Measurements from ENCODE around the gene REM1.
"Not testable (repeated sequence)": the region's sequence is repeated elsewhere in the genome, so short reads cannot be mapped to it uniquely, and the experiment has no call there.

REM1 gene, protein sequence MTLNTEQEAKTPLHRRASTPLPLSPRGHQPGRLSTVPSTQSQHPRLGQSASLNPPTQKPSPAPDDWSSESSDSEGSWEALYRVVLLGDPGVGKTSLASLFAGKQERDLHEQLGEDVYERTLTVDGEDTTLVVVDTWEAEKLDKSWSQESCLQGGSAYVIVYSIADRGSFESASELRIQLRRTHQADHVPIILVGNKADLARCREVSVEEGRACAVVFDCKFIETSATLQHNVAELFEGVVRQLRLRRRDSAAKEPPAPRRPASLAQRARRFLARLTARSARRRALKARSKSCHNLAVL

DNA sequence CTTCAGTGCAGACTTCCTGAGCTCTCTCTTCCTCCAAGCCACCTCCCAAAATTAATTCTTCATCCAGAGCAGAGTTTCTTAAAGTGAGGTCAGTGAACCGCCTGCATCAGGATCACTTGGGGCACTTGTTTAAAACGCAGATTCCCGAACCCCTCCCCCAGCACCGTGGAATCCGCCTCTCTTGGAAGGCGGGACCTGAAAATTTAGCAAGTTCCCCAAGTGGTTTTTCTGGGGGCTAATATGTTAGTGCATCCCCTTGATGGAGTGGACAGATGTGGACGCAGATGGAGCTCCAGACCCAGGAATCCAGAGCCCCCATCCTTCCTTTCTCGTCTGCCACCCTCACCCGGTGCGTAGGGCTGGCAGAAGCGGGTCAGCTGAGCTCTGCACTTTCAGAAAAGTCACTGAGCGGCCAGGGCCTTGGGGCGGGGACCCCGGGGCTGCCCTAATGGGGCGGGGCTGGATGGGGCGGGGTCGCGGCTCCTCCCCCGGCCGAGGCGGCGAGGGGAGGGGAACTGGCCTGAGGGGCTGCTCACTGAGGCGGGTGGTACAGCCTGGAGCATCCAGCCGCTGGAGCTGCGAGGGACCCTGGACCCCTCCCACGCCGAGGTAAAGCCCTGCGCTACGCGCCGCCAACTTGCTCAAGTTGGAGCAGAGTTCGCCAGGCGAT, at the start of gene REM1, which contains the start of gene DEFB124:
Gene REM1 (plus strand): TSS at position 531 of the 670 bp plus-strand sequence. CDS start 1,158 bp downstream, outside the sequence.
Gene DEFB124 (minus strand): TSS at position 370 of the 670 bp plus-strand sequence. CDS start 2,114 bp downstream, outside the sequence.
- no peak for DNase-seq (ENCODE audit: low read depth)

DNA sequence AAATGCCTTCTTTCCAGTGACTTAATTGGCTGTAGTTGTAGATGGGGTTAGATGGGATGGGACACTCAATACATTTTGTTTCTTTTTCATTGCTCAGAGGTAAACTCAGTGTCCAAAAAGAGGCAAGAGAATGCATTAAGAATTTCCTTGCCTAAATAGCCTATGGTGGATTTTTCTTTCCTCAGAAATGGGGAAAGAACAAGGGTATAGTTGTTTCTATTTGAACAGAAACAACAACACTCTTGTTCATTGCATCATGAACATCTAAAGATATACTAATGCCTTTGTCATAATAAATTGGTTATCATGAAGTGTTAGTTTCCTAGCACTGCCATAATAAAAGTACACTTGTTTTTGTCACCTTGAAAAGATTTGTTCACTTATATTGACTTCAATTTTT, 49.3 kb upstream of the REM1 start:
- no peak for DNase-seq (ENCODE audit: low read depth)

DNA sequence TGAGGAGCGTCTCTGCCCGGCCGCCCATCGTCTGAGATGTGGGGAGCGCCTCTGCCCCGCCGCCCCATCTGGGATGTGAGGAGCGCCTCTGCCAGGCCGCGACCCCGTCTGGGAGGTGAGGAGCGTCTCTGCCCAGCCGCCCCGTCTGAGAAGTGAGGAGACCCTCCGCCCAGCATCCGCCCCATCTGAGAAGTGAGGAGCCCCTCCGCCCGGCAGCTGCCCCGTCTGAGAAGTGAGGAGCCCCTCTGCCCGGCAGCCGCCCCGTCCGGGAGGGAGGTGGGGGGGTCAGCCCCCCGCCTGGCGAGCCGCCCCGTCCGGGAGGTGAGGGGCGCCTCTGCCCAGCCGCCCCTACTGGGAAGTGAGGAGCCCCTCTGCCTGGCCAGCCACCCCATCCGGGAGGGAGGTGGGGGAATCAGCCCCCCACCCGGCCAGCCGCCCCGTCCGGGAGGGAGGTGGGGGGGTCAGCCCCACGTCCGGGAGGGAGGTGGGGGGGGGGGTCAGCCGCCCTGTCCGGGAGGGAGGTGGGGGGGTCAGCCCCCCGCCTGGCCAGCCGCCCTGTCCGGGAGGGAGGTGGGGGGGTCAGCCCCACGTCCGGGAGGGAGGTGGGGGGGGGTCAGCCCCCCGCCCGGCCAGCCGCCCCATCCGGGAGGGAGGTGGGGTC, 48.1 kb upstream of the REM1 start:
- DNase-seq (ENCODE audit: low read depth): not testable (repeated sequence)

DNA sequence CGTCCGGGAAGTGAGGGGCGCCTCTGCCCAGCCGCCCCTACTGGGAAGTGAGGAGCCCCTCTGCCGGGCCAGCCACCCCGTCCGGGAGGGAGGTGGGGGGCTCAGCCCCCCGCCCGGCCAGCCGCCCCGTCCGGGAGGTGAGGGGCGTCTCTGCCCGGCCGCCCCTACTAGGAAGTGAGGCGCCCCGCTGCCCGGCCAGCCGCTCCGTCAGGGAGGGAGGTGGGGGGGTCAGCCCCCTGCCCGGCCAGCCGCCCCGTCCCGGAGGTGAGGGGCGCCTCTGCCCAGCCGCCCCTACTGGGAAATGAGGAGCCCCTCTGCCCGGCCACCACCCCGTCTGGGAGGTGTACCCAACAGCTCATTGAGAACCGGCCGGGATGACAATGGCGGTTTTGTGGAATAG, 47.5 kb upstream of the REM1 start:
- DNase-seq (ENCODE audit: low read depth): not testable (repeated sequence)

DNA sequence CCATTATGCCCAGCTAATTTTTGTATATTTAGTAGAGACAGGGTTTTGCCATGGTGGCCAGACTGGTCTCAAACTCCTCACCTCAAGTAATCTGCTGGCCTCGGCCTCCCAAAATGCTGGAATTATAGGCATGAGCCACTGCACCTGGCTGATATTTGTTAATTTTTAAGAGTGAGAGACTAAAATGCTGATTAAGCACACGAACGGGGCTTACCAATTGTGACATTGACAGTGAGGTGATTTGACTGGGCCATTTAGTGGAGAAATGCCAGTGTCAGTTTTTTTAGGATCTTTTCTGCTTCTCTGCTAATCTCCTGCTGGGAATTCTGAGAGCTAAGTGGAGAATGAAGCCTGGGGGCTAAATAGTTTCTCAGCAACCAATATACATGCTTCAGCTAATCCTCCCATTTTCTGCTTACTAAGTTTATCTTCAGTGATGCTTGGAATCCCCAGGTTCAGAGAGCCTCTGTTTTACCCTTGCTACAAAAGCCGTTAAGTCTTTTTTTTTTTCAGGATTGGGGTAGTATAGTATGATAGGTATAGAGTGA, 44.4 kb upstream of the REM1 start:
- DNase-seq (ENCODE audit: low read depth): no peak

DNA sequence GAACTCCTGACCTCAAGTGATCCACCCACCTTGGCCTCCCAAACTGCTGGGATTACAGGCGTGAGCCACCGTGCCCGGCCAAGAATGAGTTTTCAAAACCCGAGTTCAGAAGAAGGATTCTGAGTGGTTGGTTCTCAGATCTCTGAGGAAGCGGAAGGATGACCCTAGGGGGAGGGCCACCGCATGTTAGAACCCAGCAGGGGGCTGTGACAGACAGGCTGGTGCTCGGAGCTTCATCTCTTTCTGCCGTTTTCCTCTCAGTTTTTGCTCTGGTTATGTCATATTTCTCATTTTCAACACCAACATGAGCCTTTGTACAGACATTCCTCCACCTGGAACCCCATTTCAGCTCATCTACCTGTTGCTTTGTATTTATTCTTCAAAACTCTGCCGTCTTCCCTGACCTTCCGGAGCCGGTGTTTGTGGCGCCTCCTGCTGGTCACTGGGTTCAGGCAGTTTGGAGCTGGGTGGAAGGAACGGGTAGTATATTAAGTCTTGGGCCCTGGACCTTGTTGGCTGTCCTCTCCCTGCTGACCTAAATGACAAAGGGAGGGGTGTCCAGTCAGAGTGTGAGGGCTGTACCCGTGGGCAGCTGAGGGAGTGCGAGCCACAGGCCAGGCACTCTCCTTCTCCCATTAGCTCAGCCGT, 35.0 kb upstream of the REM1 start, which contains the start of gene DEFB123:
Gene DEFB123 (plus strand): TSS at position 621 of the 648 bp plus-strand sequence. CDS start 67 bp downstream, outside the sequence.
- DNase-seq (ENCODE audit: low read depth): no peak

DNA sequence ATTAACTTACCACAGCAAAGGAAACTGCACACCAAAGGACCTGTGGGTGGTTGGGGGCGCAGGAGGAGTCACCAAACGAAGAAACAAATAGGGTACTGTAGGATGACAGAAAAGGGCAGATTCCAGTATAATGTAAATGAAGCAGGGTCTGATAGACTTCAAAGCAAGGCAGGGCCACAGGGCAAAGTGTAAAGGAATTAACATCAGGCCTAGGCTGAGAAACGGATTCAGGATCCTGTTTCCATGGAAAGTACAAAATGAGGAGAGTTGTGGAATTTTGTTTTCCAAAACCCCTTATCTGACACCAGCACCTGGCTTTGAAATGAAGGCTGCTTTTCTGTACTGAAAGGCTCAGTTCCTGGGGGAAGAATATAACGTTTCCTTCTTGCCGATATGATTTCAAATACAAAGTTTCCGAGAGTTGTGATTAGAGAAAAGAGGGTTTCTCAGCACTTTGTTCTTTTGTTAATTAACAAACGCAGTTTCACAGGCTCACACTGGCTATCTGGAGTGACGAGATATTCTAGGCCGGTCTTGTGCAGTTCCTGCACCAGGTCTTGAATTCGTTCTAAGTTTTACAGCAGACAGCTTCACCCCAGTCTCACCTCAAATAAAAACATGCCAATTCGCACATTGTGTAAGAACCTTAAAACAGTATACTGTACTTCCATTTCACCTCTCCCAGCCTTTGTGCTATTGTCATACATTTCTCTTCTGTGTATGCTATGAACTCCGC, 28.8 kb upstream of the REM1 start:
- no peak for DNase-seq (ENCODE audit: low read depth)

DNA sequence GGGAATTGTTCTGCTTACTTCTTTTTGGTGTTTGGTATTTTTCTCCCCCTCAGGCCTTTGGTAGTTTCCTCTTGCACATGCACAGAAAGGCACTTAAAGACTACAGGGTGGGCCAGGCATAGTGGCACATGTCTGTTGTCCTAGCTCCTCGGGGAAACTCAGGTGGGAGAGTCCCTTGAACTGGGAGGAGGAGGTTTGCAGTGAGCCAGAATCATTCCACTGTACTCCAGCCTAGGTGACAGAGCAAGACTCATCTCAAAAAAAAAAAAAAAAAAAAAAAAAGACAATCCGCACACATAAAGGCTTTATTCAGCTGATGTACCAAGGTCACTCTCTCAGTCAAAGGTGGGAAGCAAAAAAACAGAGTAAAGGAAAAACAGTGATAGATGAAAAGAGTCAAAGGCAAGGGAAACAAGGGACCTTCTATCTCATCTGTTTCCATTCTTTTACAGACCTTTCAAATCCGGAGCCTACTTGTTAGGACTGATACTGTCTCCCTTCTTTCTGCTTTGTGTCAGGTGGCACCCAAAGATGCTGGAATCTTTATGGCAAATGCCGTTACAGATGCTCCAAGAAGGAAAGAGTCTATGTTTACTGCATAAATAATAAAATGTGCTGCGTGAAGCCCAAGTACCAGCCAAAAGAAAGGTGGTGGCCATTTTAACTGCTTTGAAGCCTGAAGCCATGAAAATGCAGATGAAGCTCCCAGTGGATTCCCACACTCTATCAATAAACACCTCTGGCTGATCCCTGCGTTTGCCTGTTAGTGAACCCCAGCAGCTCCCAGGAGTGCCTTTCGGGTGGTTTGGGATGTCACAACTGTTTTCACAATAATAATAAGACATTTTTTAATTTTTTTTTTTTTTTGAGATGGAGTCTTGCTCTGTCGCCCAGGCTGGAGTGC, 25.3 kb upstream of the REM1 start:
- DNase-seq (ENCODE audit: low read depth): no peak

DNA sequence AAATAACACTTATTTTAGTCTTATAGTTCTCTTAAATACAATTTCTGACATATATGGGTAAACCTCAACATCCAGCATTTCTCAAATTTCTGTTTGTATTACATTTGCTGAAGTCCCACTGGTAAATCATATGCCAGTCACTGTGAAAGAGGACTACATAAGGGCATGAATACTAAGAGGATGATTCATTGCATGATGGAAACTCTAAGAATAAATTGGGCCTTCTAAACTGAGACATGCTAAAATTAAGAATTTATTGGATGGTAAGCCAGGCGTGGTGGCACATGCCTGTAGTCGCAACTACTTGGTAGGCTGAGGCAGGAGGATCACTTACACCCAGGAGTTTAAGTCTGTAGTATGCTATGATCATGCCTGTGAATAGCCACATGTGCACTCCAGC, 22.5 kb upstream of the REM1 start:
- no peak for DNase-seq (ENCODE audit: low read depth)

DNA sequence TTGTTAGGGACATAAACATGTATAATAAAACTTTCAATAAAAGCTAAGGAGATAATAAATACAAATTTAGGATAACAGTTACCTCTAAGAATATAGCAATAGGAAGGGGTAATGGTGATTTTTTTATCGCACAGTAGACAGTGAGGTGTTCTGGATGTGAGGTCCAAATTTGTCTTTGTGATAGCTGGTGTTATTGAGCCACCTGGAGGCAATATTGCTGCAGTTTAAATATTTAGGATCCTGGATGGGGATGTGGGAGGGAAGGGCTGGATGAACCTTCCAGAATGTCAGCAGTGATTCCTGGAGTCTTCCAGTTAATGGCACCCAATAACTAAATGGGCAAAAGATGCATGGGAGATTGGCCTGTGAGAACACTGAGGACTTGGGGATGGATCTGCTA, 20.7 kb upstream of the REM1 start:
- no peak for DNase-seq (ENCODE audit: low read depth)

DNA sequence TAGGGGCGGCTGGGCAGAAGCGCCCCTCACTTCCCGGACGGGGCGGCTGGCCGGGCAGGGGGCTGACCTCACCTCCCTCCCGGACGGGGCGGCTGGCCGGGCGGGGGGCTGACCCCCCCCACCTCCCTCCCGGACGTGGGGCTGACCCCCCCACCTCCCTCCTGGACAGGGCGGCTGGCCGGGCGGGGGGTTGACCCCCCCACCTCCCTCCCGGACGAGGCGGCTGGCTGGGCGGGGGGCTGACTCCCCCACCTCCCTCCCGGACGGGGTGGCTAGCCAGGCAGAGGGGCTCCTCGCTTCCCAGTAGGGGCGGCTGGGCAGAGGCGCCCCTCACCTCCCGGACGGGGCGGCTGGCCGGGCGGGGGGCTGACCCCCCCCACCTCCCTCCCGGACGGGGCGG, 4.1 kb upstream of the REM1 start:
- not testable (repeated sequence) for DNase-seq (ENCODE audit: low read depth)

DNA sequence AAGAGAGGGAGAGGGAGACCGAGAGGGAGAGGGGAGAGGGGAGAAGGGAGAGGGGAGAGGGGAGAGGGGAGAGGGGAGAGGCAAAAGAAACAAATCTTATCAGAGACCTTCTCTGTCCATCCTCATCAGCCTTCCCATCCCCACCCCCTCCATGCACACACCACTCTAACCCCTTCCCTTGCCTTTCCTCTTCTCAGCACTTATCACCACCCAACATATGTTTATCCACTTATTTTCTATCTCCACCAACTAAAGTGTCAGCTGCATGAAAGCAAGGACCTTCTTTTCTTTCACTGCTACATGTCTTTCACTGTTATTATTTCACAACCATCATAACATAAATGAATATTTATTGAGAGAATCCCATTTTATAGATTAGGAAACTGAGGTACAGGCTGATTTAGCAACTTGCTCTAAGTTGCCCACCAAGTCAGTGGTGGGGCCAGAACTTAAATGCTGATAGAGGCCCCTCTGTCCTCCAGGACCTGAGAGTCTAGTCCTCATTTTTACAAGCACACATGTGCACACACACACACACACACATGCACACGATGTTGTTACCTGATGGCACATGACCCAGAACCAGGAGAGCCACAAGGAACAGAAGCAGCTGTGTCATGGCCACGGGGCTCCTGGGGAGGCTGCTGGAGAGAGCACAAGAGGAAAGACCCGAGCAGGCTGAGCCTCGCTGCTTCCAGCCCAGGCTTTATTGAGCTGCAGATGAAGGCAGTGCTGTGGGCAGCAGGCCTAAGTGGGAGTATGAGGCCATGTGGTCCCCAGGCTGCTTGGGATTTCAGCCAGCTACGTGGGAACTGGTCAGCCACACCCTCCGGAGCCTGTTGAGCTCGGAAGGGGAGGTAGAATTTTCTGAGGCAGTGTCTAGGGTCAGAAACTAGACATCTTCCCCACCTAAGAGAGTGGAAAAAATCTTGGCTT, 2.4 kb upstream of the REM1 start:
- no peak for DNase-seq (ENCODE audit: low read depth)

DNA sequence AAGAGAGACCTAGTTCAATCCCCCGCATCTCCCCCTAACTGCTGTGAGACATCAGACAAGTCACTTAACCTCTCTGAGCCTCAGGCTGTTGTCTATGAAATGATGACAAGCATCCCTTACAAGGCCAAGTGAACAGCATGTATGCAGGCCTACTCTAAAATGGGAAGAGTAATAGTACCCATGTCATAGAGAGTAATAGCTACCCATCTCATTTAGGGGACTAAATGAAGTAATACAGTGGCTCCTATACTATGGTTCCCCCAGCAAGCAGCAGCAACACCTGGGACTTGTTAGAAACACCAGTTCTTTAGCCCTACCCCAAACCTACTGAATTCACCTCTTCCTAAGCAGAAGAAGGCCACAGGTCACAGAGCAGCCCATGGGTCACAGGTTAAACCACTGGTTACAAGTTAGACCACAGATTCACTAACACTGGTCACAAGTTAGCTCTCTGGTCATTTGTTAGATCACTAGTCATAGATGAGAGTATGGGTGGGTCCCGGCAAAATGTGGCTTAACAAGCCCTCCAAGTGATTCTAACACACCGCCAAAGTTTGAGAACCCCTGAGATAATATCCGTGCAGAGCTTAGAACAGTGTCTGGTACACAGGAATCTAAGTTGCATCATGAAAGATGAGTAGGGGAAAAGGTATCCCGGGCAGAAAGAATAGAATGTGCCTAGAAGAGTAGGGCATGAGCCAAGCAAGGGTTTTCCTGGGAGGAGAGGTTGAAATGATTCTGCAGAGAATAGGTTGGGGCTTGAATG, 1.6 kb upstream of the REM1 start:
- DNase-seq (ENCODE audit: low read depth): no peak

DNA sequence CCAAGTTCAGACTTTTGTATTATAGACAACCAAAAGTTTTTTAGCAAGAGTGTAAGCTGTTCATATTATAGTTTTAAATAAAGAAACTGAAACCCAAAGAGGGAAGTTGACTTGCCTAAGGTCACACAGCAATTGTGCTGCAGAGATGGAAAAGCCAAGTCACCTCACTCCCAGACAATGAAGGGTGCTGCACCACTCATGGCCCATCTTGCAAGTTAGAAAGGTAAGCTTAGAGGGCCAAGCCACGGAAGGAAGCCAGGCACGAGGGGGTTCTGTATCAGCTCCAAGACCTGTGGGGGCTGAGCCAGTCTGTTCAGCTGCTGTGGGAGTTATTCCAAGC, 1.0 kb upstream of the REM1 start:
- no peak for DNase-seq (ENCODE audit: low read depth)

DNA sequence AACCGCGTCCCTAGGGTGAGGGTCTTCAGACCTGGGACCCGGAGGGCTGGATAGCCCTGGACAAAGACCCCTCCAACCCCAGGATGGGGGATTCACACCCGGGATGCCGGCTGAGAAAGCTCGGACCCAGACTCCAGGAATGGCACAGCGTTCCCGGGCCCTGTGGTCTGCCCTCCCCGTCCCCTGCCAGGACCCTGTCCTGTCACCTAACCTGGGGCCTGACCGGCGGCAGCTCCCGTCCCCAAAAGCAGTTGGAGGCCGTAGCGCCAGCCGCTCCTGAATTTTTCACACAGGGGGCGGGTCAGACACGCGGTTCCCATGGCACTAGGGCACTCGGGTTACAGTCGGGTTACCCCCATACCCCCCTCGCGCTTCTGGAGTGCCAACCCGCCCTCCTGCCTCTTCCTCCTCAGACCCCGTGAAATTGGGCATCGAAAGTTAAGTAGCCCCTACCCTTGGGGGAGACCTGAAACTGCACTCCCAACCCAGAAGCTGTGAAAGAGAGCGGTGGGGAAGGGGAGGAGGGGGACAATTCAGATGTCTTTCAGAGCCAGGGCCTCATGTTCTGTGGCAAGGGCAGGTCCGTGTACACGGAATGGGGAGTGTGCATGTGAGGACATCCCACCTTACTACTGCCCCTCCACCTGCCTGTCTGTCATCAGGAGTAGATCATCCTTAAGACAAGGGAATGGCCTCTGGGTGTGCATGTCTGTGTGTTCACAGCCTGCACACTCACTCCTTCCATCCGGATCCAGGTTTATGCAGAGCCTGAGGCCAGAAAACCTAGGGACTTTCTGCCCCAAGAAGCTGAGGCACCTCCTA, 595 bp downstream of the REM1 start:
- DNase-seq (ENCODE audit: low read depth): no peak

DNA sequence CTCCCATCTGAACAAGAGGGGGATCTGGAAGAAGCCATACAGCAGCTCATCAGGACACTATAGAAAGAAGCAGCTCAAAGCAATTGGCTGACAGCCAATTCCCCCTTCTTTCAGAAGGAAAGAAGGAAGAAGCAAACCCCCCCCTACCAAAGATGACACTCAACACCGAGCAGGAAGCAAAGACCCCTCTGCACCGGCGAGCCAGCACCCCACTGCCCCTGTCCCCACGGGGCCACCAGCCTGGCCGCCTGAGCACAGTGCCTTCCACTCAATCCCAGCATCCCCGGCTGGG, 1.2 kb downstream of the REM1 start:
- no peak for DNase-seq (ENCODE audit: low read depth)

DNA sequence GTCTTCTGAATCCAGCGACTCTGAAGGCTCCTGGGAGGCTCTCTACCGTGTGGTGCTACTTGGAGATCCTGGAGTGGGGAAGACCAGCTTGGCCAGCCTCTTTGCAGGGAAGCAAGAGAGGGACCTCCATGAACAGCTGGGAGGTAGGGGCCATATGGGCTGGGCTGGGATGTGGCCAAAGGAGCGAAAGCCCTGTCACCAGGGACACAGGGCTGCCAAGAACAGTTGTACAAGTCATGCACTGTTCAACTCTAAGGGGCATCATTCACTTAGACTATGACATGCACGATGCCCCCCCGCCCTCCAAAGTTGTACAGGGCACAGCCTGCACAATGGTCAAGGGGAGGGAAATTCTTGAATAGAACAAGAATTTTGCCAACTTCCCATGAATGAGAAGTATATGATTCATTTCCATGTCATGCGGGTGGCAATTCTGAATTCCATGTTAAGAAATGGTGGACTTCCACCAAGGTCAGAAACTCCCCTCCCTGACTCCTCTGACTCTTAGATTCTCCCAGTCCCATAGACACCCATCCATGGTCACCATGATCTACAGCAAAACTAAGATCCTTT, 1.6 kb downstream of the REM1 start:
- DNase-seq (ENCODE audit: low read depth): no peak

DNA sequence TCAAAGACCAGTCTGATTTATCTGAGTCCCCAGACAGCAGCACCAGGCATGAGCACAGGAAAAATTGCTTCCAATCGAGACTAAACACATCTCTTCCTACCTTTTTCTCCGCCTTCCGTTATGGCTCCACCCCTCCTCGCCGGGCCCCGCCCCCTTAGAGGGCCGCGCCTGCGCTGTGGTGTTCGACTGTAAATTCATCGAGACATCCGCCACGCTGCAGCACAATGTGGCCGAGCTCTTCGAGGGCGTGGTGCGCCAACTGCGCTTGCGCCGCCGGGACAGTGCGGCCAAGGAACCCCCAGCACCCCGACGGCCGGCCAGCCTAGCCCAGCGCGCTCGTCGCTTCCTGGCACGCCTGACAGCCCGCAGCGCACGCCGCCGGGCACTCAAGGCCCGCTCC, 8.9 kb downstream of the REM1 start:
- no peak for DNase-seq (ENCODE audit: low read depth)

Measured in activated T-cell treated with anti-CD3 and anti-CD28 coated beads for 48 hours (primary cell).